ENCODE data around the gene KSR1. TPM values are rescaled to one million over a fixed set of nuclear protein-coding genes. Genes with fewer than 3 reads are reported as not detected.

The KSR1 gene
- total and polyA plus RNA-seq, 4 donors, result 23.0 to 71.1 (median 47.0) TPM

- Histone ChIP-seq H3K4me1 (ENCODE audit: control insufficient read depth, insufficient read depth, low read length) (no peaks in the 10 kb centered on the region), H3K4me3 (ENCODE audit: low read depth, low read length) (no peak overlapping the region), H3K27me3 (ENCODE audit: control insufficient read depth, insufficient read depth, low read length) (no peaks in the 10 kb centered on the region), H3K27ac (ENCODE audit: low read depth, low read length) (no peak overlapping the region), H3K36me3 (ENCODE audit: control insufficient read depth, insufficient read depth, low read length) (no peaks in the 10 kb centered on the region), H3K9me3 (ENCODE audit: control insufficient read depth, insufficient read depth, low read length) (no peaks in the 10 kb centered on the region)
- WGBS (ENCODE audit: insufficient coverage), result 75% methylated on average over 1 of the region's 1 CpG
- no peak for DNase-seq (ENCODE audit: low read depth in 4 of 6, low spot score in 6 of 6)
These were observed 5.8 kb upstream of the KSR1 start for GRCh38 chr17:27450416-27450815.

- H3K4me1 ChIP-seq (ENCODE audit: control insufficient read depth, insufficient read depth, low read length), result peaks cover 5% of the 10 kb centered on the region
- H3K4me3 ChIP-seq (ENCODE audit: low read depth, low read length), result no peak overlapping the region
- no peaks in the 10 kb centered on the region for H3K36me3 ChIP-seq (ENCODE audit: control insufficient read depth, insufficient read depth, low read length)
- no peak overlapping the region for H3K27ac ChIP-seq (ENCODE audit: low read depth, low read length)
- WGBS (ENCODE audit: insufficient coverage), result 100% methylated on average over 1 of the region's 3 CpGs
- no peaks in the 10 kb centered on the region for H3K9me3 ChIP-seq (ENCODE audit: control insufficient read depth, insufficient read depth, low read length)
- no peak for DNase-seq (ENCODE audit: low read depth in 4 of 6, low spot score in 6 of 6)
- no peaks in the 10 kb centered on the region for H3K27me3 ChIP-seq (ENCODE audit: control insufficient read depth, insufficient read depth, low read length)
These were observed 4.3 kb upstream of the KSR1 start for GRCh38 chr17:27451906-27452305.

- DNase-seq (ENCODE audit: low read depth in 4 of 6, low spot score in 6 of 6), result no peak
- Histone ChIP-seq H3K4me1 (ENCODE audit: control insufficient read depth, insufficient read depth, low read length) (peaks cover 9% of the 10 kb centered on the region), H3K27ac (ENCODE audit: low read depth, low read length) (no peak overlapping the region), H3K9me3 (ENCODE audit: control insufficient read depth, insufficient read depth, low read length) (no peaks in the 10 kb centered on the region), H3K4me3 (ENCODE audit: low read depth, low read length) (no peak overlapping the region), H3K36me3 (ENCODE audit: control insufficient read depth, insufficient read depth, low read length) (no peaks in the 10 kb centered on the region), H3K27me3 (ENCODE audit: control insufficient read depth, insufficient read depth, low read length) (no peaks in the 10 kb centered on the region)
- 75% methylated on average over 5 of the region's 5 CpGs for WGBS (ENCODE audit: insufficient coverage)
These were observed 3.4 kb upstream of the KSR1 start for GRCh38 chr17:27452828-27453227.

- Histone ChIP-seq H3K4me1 (ENCODE audit: control insufficient read depth, insufficient read depth, low read length) (peaks cover 15% of the 10 kb centered on the region), H3K27ac (ENCODE audit: low read depth, low read length) (no peak overlapping the region), H3K27me3 (ENCODE audit: control insufficient read depth, insufficient read depth, low read length) (no peaks in the 10 kb centered on the region), H3K9me3 (ENCODE audit: control insufficient read depth, insufficient read depth, low read length) (no peaks in the 10 kb centered on the region), H3K36me3 (ENCODE audit: control insufficient read depth, insufficient read depth, low read length) (no peaks in the 10 kb centered on the region), H3K4me3 (ENCODE audit: low read depth, low read length) (no peak overlapping the region)
- 42% methylated on average over 2 of the region's 2 CpGs for WGBS (ENCODE audit: insufficient coverage)
- DNase-seq (ENCODE audit: low read depth in 4 of 6, low spot score in 6 of 6), result no peak
These were observed 2.8 kb upstream of the KSR1 start for GRCh38 chr17:27453471-27453870.

- no peaks in the 10 kb centered on the region for H3K36me3 ChIP-seq (ENCODE audit: control insufficient read depth, insufficient read depth, low read length)
- no peaks in the 10 kb centered on the region for H3K9me3 ChIP-seq (ENCODE audit: control insufficient read depth, insufficient read depth, low read length)
- peaks cover 22% of the 10 kb centered on the region for H3K4me1 ChIP-seq (ENCODE audit: control insufficient read depth, insufficient read depth, low read length)
- H3K4me3 ChIP-seq (ENCODE audit: low read depth, low read length), result no peak overlapping the region
- WGBS (ENCODE audit: insufficient coverage), result 100% methylated on average over 1 of the region's 4 CpGs
- no peak for DNase-seq (ENCODE audit: low read depth in 4 of 6, low spot score in 6 of 6)
- H3K27ac ChIP-seq (ENCODE audit: low read depth, low read length), result no peak overlapping the region
- no peaks in the 10 kb centered on the region for H3K27me3 ChIP-seq (ENCODE audit: control insufficient read depth, insufficient read depth, low read length)
These were observed 2.2 kb upstream of the KSR1 start for GRCh38 chr17:27454089-27454488.

- Histone ChIP-seq H3K9me3 (ENCODE audit: control insufficient read depth, insufficient read depth, low read length) (no peaks in the 10 kb centered on the region), H3K27me3 (ENCODE audit: control insufficient read depth, insufficient read depth, low read length) (no peaks in the 10 kb centered on the region), H3K4me1 (ENCODE audit: control insufficient read depth, insufficient read depth, low read length) (peaks cover 34% of the 10 kb centered on the region), H3K27ac (ENCODE audit: low read depth, low read length) (no peak overlapping the region), H3K4me3 (ENCODE audit: low read depth, low read length) (peak overlapping the region; percentile 42), H3K36me3 (ENCODE audit: control insufficient read depth, insufficient read depth, low read length) (peaks cover 4% of the 10 kb centered on the region)
- WGBS (ENCODE audit: insufficient coverage), result 31% methylated on average over 10 of the region's 12 CpGs
- peak in 1 of 6 donors; percentile 34 for DNase-seq (ENCODE audit: low read depth in 4 of 6, low spot score in 6 of 6)
These were observed 873 bp upstream of the KSR1 start for GRCh38 chr17:27455236-27455913.

GRCh38 chr17:27456681-27457359, 572 bp downstream of the KSR1 start:
- H3K9me3 ChIP-seq (ENCODE audit: control insufficient read depth, insufficient read depth, low read length), result no peaks in the 10 kb centered on the region
- DNase-seq (ENCODE audit: low read depth in 4 of 6, low spot score in 6 of 6), result peak in 3 of 6 donors; percentile 17 to 56 (median 42)
- H3K4me1 ChIP-seq (ENCODE audit: control insufficient read depth, insufficient read depth, low read length), result peaks cover 47% of the 10 kb centered on the region
- no peaks in the 10 kb centered on the region for H3K27me3 ChIP-seq (ENCODE audit: control insufficient read depth, insufficient read depth, low read length)
- peak overlapping the region; percentile 57 for H3K27ac ChIP-seq (ENCODE audit: low read depth, low read length)
- peaks cover 6% of the 10 kb centered on the region for H3K36me3 ChIP-seq (ENCODE audit: control insufficient read depth, insufficient read depth, low read length)
- H3K4me3 ChIP-seq (ENCODE audit: low read depth, low read length), result peak overlapping the region; percentile 49
- under 1% methylated on average over 44 of the region's 57 CpGs for WGBS (ENCODE audit: insufficient coverage)

GRCh38 chr17:27457360-27457715, 1.1 kb downstream of the KSR1 start:
- H3K27me3 ChIP-seq (ENCODE audit: control insufficient read depth, insufficient read depth, low read length), result no peaks in the 10 kb centered on the region
- no peaks in the 10 kb centered on the region for H3K9me3 ChIP-seq (ENCODE audit: control insufficient read depth, insufficient read depth, low read length)
- DNase-seq (ENCODE audit: low read depth in 4 of 6, low spot score in 6 of 6), result peak in 2 of 6 donors; percentile 13 to 43
- WGBS (ENCODE audit: insufficient coverage), result 0% methylated on average over 5 of the region's 8 CpGs
- peak overlapping the region; percentile 57 for H3K27ac ChIP-seq (ENCODE audit: low read depth, low read length)
- H3K4me1 ChIP-seq (ENCODE audit: control insufficient read depth, insufficient read depth, low read length), result peaks cover 51% of the 10 kb centered on the region
- H3K4me3 ChIP-seq (ENCODE audit: low read depth, low read length), result peak overlapping the region; percentile 49
- peaks cover 6% of the 10 kb centered on the region for H3K36me3 ChIP-seq (ENCODE audit: control insufficient read depth, insufficient read depth, low read length)

GRCh38 chr17:27457731-27458523, 1.7 kb downstream of the KSR1 start:
- Histone ChIP-seq H3K36me3 (ENCODE audit: control insufficient read depth, insufficient read depth, low read length) (peaks cover 6% of the 10 kb centered on the region), H3K27ac (ENCODE audit: low read depth, low read length) (peak overlapping the region; percentile 57), H3K4me3 (ENCODE audit: low read depth, low read length) (peak overlapping the region; percentile 49), H3K27me3 (ENCODE audit: control insufficient read depth, insufficient read depth, low read length) (no peaks in the 10 kb centered on the region), H3K4me1 (ENCODE audit: control insufficient read depth, insufficient read depth, low read length) (peaks cover 51% of the 10 kb centered on the region), H3K9me3 (ENCODE audit: control insufficient read depth, insufficient read depth, low read length) (no peaks in the 10 kb centered on the region)
- peak in 4 of 6 donors; percentile 41 to 87 (median 62) for DNase-seq (ENCODE audit: low read depth in 4 of 6, low spot score in 6 of 6)
- 0% methylated on average over 5 of the region's 14 CpGs for WGBS (ENCODE audit: insufficient coverage)
